Thyroid gland (tissue), 4 donors: ENCODE results near the gene PRR32.

Experiments
- CTCF ChIP-seq, 6 experiments: fragments of 200-600 bp in 3 of 6; fragments of 450-650 bp in 3 of 6; sonication (generic) in 3 of 6; IDR thresholded peaks; one replicate each; pipeline ENCODE4 v1.5.1; 2016 to 2019; ENCODE audit warnings: antibody characterized with exemption in 6 of 6, mild to moderate bottlenecking in 2 of 6, inconsistent platforms in 1 of 6, moderate library complexity in 1 of 6
- POLR2A ChIP-seq, 2 donors: fragments of 450-650 bp; IDR thresholded peaks; one replicate each; pipeline ENCODE4 v1.6.1; 2017; ENCODE audit warnings: antibody characterized with exemption in 2 of 2, mild to moderate bottlenecking in 2 of 2, moderate library complexity in 1 of 2

- TF ChIP-seq CTCF (IDR thresholded peaks at IDR 0.05) (no peak), POLR2A (IDR thresholded peaks at IDR 0.05) (no peak)
Measured at GRCh38 chrX:126855839-126856524, 36.5 kb downstream of the PRR32 start.
